PC-3 (cell line): ENCODE results near the gene PRR23C.
"Not testable (repeated sequence)": the region's sequence is repeated elsewhere in the genome, so short reads cannot be mapped to it uniquely, and the experiment has no call there.

Experiments used
- EZH2 ChIP-seq: fragments of 300-600 bp; sonication (generic); IDR thresholded peaks from one replicate; pipeline ENCODE4 v1.6.1; 2017; ENCODE audit warnings: antibody characterized with exemption, mild to moderate bottlenecking, low read length; ENCODE audit not compliant: unreplicated experiment
- TF ChIP-seq, protein P1 (sequence below): fragments of 300-600 bp; sonication (generic); conservative IDR thresholded peaks from 2 replicates; pipeline ENCODE4 v1.5.1; 2017; ENCODE audit warnings: antibody characterized with exemption, low read depth, mild to moderate bottlenecking, low read length

DNA sequence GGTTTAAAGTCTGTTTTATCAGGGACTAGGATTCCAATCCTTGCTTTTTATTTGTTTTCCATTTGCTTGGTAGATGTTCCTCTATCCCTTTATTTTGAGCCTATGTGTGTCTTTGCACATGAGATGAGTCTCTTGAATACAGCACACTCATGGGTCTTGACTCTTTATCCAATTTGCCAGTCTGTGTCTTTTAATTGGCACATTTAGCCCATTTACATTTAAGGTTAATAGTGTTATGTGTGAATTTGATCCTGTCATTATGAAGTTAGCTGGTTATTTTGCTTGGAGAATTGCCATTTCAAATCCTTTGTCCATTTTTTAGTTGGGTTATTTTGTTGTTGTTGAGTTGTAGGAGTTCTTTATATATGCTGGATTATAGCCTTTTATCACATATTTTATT is 14.1 kb downstream of the PRR23C start:
- TF ChIP-seq EZH2 = not testable (repeated sequence)
- TF ChIP-seq, protein P1, sequence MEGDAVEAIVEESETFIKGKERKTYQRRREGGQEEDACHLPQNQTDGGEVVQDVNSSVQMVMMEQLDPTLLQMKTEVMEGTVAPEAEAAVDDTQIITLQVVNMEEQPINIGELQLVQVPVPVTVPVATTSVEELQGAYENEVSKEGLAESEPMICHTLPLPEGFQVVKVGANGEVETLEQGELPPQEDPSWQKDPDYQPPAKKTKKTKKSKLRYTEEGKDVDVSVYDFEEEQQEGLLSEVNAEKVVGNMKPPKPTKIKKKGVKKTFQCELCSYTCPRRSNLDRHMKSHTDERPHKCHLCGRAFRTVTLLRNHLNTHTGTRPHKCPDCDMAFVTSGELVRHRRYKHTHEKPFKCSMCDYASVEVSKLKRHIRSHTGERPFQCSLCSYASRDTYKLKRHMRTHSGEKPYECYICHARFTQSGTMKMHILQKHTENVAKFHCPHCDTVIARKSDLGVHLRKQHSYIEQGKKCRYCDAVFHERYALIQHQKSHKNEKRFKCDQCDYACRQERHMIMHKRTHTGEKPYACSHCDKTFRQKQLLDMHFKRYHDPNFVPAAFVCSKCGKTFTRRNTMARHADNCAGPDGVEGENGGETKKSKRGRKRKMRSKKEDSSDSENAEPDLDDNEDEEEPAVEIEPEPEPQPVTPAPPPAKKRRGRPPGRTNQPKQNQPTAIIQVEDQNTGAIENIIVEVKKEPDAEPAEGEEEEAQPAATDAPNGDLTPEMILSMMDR = not testable (repeated sequence)
